Measurements from ENCODE around the gene CDK10.

The CDK10 gene

DNA sequence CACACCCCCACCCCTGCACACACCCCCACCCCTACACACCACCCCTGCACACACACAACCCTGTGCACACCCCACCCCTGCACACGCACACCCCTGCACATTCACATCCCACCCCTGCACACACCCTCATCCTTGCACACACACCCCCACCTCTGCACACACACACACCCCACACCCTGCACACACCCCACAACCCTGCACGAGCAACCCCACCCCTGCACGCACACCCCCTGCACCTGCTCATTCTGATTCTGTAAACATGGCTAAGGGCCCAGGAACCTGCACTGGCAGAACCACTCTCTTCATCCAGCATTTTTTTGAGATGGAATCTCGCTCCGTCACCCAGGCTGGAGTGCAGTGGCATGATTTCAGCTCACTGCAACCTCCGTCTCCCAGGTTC is 47.1 kb upstream of the CDK10 start:
- no peak for TF ChIP-seq EZH2phosphoT487 (IDR thresholded peaks at IDR 0.05; ENCODE audit: low read length)
- TF ChIP-seq, protein P1, sequence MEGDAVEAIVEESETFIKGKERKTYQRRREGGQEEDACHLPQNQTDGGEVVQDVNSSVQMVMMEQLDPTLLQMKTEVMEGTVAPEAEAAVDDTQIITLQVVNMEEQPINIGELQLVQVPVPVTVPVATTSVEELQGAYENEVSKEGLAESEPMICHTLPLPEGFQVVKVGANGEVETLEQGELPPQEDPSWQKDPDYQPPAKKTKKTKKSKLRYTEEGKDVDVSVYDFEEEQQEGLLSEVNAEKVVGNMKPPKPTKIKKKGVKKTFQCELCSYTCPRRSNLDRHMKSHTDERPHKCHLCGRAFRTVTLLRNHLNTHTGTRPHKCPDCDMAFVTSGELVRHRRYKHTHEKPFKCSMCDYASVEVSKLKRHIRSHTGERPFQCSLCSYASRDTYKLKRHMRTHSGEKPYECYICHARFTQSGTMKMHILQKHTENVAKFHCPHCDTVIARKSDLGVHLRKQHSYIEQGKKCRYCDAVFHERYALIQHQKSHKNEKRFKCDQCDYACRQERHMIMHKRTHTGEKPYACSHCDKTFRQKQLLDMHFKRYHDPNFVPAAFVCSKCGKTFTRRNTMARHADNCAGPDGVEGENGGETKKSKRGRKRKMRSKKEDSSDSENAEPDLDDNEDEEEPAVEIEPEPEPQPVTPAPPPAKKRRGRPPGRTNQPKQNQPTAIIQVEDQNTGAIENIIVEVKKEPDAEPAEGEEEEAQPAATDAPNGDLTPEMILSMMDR (IDR thresholded peaks at IDR 0.05; ENCODE audit: low read length) = no peak
- no peak for TF ChIP-seq EZH2 (optimal IDR thresholded peaks at IDR 0.05; ENCODE audit: low read depth, low read length)
- H3K4me1 ChIP-seq (ENCODE audit: low read length) = no peaks in the 10 kb centered on the region
- H3K4me3 ChIP-seq (ENCODE audit: low read length) = no peak overlapping the region
- no peaks in the 10 kb centered on the region for H3K9me3 ChIP-seq (replicated peaks; ENCODE audit: insufficient read depth, low read length)
- H3F3A ChIP-seq (ENCODE audit: insufficient read depth, low read length) = no peaks in the 10 kb centered on the region
- no peak overlapping the region for H3K9ac ChIP-seq (ENCODE audit: low read length)
- no peaks in the 10 kb centered on the region for H4K20me1 ChIP-seq (ENCODE audit: insufficient read depth, low read length)
- no peak overlapping the region for H3K27ac ChIP-seq (ENCODE audit: low read length)
- no peaks in the 10 kb centered on the region for H3K36me3 ChIP-seq (replicated peaks; ENCODE audit: insufficient read depth, low read length)
- no peaks in the 10 kb centered on the region for H3K9me2 ChIP-seq (replicated peaks; ENCODE audit: insufficient read depth, low read length)
- H3K79me2 ChIP-seq (ENCODE audit: low read length) = no peaks in the 10 kb centered on the region
- no peak overlapping the region for H3K4me2 ChIP-seq (ENCODE audit: low read depth, low read length)
- peaks cover 4% of the 10 kb centered on the region for H3K27me3 ChIP-seq (replicated peaks; ENCODE audit: insufficient read depth, low read length)
- DNase-seq = no peak
- H2AFZ ChIP-seq (ENCODE audit: low read length) = no peak overlapping the region

DNA sequence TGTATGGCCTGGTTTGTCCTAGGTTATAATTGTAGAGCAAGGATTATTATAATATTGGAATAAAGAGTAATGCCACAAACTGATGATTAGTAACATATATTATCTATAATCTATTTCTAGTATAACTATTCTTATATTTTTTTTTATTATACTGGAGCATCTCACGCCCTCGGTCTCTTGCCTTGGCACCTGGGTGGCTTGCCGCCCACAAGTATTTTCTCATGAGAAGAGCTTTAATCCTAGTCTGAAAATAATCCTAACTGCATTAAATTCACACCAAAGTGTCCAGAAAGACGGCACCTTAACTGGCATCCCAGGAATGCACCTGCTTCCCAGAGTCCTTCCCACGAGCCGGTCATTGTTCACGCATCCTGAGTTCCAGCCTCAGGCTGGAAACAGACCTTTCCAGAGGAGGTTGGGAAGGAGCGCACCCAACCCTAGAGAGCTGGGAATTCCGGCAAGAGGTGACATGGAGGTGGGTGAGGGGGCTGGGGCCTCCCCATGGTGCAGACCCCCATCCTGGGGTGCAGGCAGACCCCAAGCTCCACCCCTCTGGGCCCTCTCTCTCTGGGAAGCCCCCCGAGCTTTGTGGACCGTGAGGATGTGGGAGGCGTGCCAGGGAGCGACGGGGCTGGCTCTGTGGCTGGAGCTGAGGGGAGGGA is 44.9 kb upstream of the CDK10 start:
- Histone ChIP-seq H3K9me3 (replicated peaks; ENCODE audit: insufficient read depth, low read length) (no peaks in the 10 kb centered on the region), H4K20me1 (ENCODE audit: insufficient read depth, low read length) (no peaks in the 10 kb centered on the region), H3K4me3 (ENCODE audit: low read length) (no peak overlapping the region), H3K9me2 (replicated peaks; ENCODE audit: insufficient read depth, low read length) (no peaks in the 10 kb centered on the region), H3K27me3 (replicated peaks; ENCODE audit: insufficient read depth, low read length) (peaks cover 4% of the 10 kb centered on the region; the same call in 1 of the 2 replicates), H3K36me3 (replicated peaks; ENCODE audit: insufficient read depth, low read length) (no peaks in the 10 kb centered on the region), H3F3A (ENCODE audit: insufficient read depth, low read length) (no peaks in the 10 kb centered on the region), H3K9ac (ENCODE audit: low read length) (no peak overlapping the region), H3K4me2 (ENCODE audit: low read depth, low read length) (no peak overlapping the region), H3K27ac (ENCODE audit: low read length) (no peak overlapping the region), H3K79me2 (ENCODE audit: low read length) (no peaks in the 10 kb centered on the region), H3K4me1 (ENCODE audit: low read length) (no peaks in the 10 kb centered on the region), H2AFZ (ENCODE audit: low read length) (no peak overlapping the region)
- TF ChIP-seq EZH2 (optimal IDR thresholded peaks at IDR 0.05; ENCODE audit: low read depth, low read length) (no peak), EZH2phosphoT487 (IDR thresholded peaks at IDR 0.05; ENCODE audit: low read length) (no peak)
- TF ChIP-seq, protein P1 (IDR thresholded peaks at IDR 0.05; ENCODE audit: low read length) = no peak
- DNase-seq = no peak

DNA sequence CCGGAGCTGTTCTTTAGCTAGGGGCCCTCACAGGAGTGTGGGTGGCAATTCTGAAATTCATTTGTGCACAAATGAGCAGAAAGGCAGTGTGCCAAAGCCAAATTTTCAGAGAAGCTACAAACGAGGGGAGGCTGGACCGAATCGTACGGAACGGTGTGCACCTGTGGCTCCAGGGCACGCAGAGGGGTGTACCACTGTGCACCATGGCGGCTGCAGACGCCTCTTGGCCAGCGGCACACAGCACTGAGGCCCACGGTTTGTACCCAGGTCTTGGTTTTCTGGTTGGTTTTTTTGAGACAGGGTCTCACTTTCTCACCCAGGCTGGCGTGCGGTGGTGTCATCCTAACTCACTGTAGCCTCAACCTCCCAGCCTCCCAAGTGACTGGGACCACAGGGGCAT is 43.9 kb upstream of the CDK10 start:
- no peaks in the 10 kb centered on the region for H3K36me3 ChIP-seq (replicated peaks; ENCODE audit: insufficient read depth, low read length)
- H3K27ac ChIP-seq (ENCODE audit: low read length) = no peak overlapping the region
- no peak overlapping the region for H3K9ac ChIP-seq (ENCODE audit: low read length)
- no peaks in the 10 kb centered on the region for H3K79me2 ChIP-seq (ENCODE audit: low read length)
- no peak overlapping the region for H2AFZ ChIP-seq (ENCODE audit: low read length)
- no peak overlapping the region for H3K4me3 ChIP-seq (ENCODE audit: low read length)
- no peaks in the 10 kb centered on the region for H3K4me1 ChIP-seq (ENCODE audit: low read length)
- peaks cover 4% of the 10 kb centered on the region; the same call in 1 of the 2 replicates for H3K27me3 ChIP-seq (replicated peaks; ENCODE audit: insufficient read depth, low read length)
- no peaks in the 10 kb centered on the region for H3K9me3 ChIP-seq (replicated peaks; ENCODE audit: insufficient read depth, low read length)
- H3K9me2 ChIP-seq (replicated peaks; ENCODE audit: insufficient read depth, low read length) = no peaks in the 10 kb centered on the region
- TF ChIP-seq EZH2 (optimal IDR thresholded peaks at IDR 0.05; ENCODE audit: low read depth, low read length) (no peak), EZH2phosphoT487 (IDR thresholded peaks at IDR 0.05; ENCODE audit: low read length) (no peak)
- TF ChIP-seq, protein P1 (IDR thresholded peaks at IDR 0.05; ENCODE audit: low read length) = no peak
- no peaks in the 10 kb centered on the region for H4K20me1 ChIP-seq (ENCODE audit: insufficient read depth, low read length)
- no peak overlapping the region for H3K4me2 ChIP-seq (ENCODE audit: low read depth, low read length)
- DNase-seq = no peak
- H3F3A ChIP-seq (ENCODE audit: insufficient read depth, low read length) = no peaks in the 10 kb centered on the region
